NOMO-1 treated with dmso at 0.1 percent for 144 hours (cell line): ENCODE measurements around the gene SPTLC3.

Experiments used
- DNase-seq: peaks from one replicate; lab custom pipeline; 2025; ENCODE audit not compliant: unreplicated experiment; lab: John Stamatoyannopoulos, UW

Gene SPTLC3

DNA sequence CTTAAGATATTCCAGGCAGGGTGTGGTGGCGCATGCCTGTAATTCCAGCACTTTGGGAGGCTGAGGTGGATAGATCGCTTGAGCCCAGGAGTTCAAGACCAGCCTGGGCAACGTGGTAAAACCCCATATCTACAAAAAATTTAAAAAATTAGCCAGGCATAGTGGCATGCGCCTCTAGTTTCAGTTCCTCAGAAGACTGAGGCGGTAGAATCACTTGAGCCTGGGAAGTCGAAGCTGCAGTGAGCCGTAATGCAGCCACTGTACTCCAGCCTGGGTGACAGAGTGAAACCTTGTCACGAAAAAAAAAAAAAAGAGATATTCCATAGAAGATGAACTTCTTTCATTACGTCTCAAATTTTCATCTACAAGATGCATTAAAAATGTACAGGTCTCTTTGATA is 165.6 kb downstream of the SPTLC3 start:
- DNase-seq = no peak

- no peak for DNase-seq
These were observed 172.5 kb downstream of the SPTLC3 start for GRCh38 chr20:13180986-13181889.

DNA sequence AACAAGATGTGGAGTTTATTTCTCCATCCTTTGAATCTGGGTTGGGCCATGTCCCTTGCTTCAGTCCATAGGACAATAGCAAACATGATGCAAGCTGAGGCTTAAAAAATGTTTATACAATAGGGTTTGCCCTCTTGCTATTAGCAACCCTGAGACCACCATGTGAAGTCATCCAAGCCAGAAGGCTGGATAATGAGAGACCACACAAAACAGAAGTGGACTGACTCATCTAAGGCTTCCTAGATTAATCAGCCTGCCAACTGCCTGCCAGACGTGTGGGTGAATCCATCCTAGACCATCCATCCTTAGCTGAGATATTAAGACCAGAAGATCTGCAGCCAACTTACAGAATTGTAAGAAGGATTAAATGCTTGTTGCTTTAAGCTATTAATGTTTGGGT is 174.2 kb downstream of the SPTLC3 start:
- no peak for DNase-seq

GRCh38 chr20:13186043-13186774 is 177.4 kb downstream of the SPTLC3 start:
- no peak for DNase-seq

- no peak for DNase-seq
These were observed 179.1 kb downstream of the SPTLC3 start for GRCh38 chr20:13187899-13188298.

- no peak for DNase-seq
These were observed 190.5 kb downstream of the SPTLC3 start for GRCh38 chr20:13199279-13199678.

GRCh38 chr20:13200767-13201500 is 192.2 kb downstream of the SPTLC3 start:
- DNase-seq = no peak

GRCh38 chr20:13202565-13202964 is 193.8 kb downstream of the SPTLC3 start:
- DNase-seq = no peak

GRCh38 chr20:13205425-13205824 is 196.7 kb downstream of the SPTLC3 start:
- no peak for DNase-seq

DNA sequence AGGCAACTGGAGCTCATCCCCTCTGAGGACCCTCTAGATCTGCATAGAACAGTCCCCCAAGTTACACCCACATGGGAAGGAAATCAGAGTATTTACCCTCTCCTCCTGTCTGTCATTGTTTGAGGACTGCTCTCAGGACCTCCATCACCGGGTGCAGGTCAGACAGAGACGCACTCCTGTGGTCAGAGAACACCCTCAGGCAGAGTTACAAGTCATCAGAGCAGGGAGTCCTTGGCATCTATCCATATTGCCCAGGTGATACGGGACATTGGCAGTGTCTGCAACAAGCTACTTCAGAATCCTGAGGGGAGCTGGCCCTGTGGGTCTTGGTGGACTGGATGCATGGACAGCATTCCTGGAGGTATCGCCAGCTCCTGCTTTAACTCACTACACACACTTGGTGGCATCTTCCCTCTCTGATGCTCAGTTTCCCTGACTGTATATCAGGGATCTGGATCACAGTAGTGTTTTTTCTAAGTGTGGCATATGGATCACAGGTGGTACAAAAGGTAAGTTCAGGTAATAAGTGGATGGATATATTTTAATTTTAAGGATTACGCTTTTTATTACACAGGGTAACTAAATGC is 197.2 kb downstream of the SPTLC3 start:
- no peak for DNase-seq

DNA sequence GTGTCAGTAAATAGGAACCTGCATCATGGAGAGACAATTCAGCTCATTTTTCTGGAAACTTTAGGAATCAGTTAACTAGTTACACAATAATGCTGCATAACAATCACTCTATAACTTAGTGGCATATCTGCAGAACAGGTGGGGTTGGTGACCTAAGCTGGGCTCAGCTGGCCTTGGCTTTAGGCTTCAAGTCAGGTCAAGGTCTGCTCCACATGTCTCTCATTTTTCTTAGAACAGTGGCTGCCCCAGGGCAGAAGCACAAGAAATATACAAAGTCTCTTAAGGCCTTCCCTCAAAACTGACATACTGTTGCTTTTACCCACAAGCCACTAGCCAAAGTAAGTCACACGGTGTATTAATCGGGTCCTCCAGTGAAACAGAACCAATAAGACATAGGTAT is 198.2 kb downstream of the SPTLC3 start:
- DNase-seq = no peak

DNA sequence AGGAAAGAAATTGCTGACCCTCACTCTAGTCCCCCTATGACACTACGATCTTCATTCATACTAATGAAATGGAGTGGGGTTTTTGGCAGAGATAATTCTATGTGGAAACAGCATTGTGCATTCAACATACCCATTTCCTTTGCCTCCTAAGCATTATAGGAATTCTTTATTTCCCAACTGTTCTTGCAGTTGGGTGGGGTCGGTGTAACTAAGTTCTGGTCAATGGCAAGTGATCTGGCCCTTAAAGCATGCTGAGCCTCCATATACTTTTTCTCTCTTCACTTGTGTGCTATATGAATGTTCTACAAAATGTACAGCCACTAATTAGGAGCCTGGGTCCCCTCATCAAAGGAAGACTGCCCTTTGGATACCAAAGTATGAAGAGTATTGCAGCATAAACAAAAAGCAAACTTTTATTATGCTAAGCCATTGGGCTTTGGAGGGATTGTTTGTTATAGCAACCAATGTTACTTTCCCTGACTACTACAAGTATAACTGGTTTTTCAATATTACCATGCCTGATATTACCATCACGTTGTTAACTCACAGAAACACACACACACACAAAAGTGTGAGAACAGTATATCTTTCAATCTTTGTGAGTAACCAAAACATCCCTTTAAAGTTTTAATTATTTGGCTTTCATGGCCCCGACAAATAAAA is 203.3 kb downstream of the SPTLC3 start:
- no peak for DNase-seq

GRCh38 chr20:13212750-13213149 is 204.0 kb downstream of the SPTLC3 start:
- DNase-seq = no peak

DNA sequence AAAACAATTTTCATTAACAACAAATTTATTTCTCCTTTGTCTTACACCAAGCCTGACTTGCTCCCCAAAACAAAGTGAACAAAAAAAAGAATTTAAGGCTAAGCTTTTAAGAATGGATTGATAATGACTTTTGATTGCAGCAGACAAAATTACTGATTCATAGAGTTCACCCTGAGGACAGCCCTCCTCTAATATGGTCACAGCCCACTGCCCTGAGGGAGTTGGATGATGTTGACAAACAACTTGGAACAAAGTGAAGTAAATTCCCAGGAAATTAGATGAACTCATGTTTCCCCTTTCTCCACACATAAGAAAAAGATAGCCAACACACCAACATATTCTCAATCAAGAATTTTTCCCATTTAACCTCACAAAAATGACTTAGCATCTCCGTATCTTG is 204.6 kb downstream of the SPTLC3 start:
- no peak for DNase-seq

- no peak for DNase-seq
These were observed 207.8 kb downstream of the SPTLC3 start for GRCh38 chr20:13216533-13216932.
